ENCODE data around the gene LRRC7.

LRRC7 gene

DNA sequence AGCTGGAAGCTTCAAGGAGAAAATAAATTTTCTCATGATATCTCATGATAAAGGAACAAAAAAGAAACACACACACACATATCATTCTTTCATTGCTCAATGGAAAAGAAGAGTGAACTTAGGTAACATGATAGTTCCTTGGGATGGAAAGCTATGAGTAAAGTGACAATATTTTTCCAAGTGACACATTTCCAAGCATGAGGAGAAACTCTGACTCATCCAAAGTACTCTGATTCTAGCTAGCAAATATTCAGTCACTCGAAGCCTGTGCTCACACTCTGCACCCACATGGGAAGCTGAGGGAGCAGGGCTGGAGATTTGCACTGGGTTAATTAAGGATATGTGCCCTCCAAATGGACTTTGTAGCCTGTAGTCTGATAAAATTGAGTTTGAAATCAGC lies 415.3 kb downstream of the LRRC7 start:
- Histone ChIP-seq H3K36me3 (ENCODE audit: control insufficient read depth, insufficient read depth, low read length) (no peaks in the 10 kb centered on the region), H3K27me3 (ENCODE audit: control insufficient read depth, insufficient read depth, low read length, poor library complexity, severe bottlenecking) (no peaks in the 10 kb centered on the region), H3K27ac (ENCODE audit: insufficient read depth, low read depth, low read length, poor library complexity, severe bottlenecking) (no peak overlapping the region), H3K4me1 (ENCODE audit: control insufficient read depth, insufficient read depth, low read length) (no peaks in the 10 kb centered on the region), H3K4me3 (ENCODE audit: insufficient read depth, low read depth, low read length) (no peak overlapping the region), H3K9me3 (ENCODE audit: control insufficient read depth, low read length) (no peaks in the 10 kb centered on the region)
- WGBS, 2 experiments, result 78 to 95% methylated on average over 1 of the region's 1 CpG

GRCh38 chr1:69985376-69985775 lies 417.7 kb downstream of the LRRC7 start:
- H3K4me1 ChIP-seq (ENCODE audit: control insufficient read depth, insufficient read depth, low read length), result no peaks in the 10 kb centered on the region
- no peaks in the 10 kb centered on the region for H3K9me3 ChIP-seq (ENCODE audit: control insufficient read depth, low read length)
- no peaks in the 10 kb centered on the region for H3K36me3 ChIP-seq (ENCODE audit: control insufficient read depth, insufficient read depth, low read length)
- H3K4me3 ChIP-seq (ENCODE audit: insufficient read depth, low read depth, low read length), result no peak overlapping the region
- WGBS, 2 experiments, result 88 to 92% methylated on average over 1 of the region's 1 CpG
- no peak overlapping the region for H3K27ac ChIP-seq (ENCODE audit: insufficient read depth, low read depth, low read length, poor library complexity, severe bottlenecking)
- no peaks in the 10 kb centered on the region for H3K27me3 ChIP-seq (ENCODE audit: control insufficient read depth, insufficient read depth, low read length, poor library complexity, severe bottlenecking)

DNA sequence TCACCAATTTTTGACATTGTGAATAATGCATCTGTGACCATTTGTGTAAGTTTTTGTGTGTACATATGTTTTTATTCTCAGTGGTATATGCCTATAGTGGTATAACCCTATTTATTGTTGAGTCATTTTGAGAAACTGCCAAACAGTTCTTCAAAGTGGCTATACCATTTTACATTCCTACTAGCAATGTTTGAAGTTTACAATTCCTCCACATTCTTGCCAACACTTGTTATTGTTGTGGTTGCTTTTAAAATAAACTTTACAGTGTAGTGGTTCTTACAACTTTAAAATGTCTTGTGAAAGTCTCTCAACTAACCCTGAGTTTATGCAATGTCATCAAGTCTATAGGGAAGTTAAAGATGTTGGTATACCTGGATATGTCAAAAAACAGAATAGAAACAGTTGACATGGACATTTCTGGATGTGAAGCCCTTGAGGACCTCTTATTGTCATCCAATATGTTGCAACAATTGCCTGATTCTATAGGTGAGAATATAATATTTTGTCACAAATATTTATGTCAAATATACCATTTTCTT lies 418.2 kb downstream of the LRRC7 start:
- Histone ChIP-seq H3K9me3 (ENCODE audit: control insufficient read depth, low read length) (no peaks in the 10 kb centered on the region), H3K27ac (ENCODE audit: insufficient read depth, low read depth, low read length, poor library complexity, severe bottlenecking) (no peak overlapping the region), H3K4me1 (ENCODE audit: control insufficient read depth, insufficient read depth, low read length) (no peaks in the 10 kb centered on the region), H3K27me3 (ENCODE audit: control insufficient read depth, insufficient read depth, low read length, poor library complexity, severe bottlenecking) (no peaks in the 10 kb centered on the region), H3K36me3 (ENCODE audit: control insufficient read depth, insufficient read depth, low read length) (no peaks in the 10 kb centered on the region), H3K4me3 (ENCODE audit: insufficient read depth, low read depth, low read length) (no peak overlapping the region)

GRCh38 chr1:69987881-69988280 lies 420.2 kb downstream of the LRRC7 start:
- H3K36me3 ChIP-seq (ENCODE audit: control insufficient read depth, insufficient read depth, low read length), result no peaks in the 10 kb centered on the region
- 90 to 91% methylated on average over 1 of the region's 1 CpG for WGBS, 2 experiments
- H3K4me1 ChIP-seq (ENCODE audit: control insufficient read depth, insufficient read depth, low read length), result no peaks in the 10 kb centered on the region
- H3K27ac ChIP-seq (ENCODE audit: insufficient read depth, low read depth, low read length, poor library complexity, severe bottlenecking), result no peak overlapping the region
- H3K9me3 ChIP-seq (ENCODE audit: control insufficient read depth, low read length), result no peaks in the 10 kb centered on the region
- no peaks in the 10 kb centered on the region for H3K27me3 ChIP-seq (ENCODE audit: control insufficient read depth, insufficient read depth, low read length, poor library complexity, severe bottlenecking)
- no peak overlapping the region for H3K4me3 ChIP-seq (ENCODE audit: insufficient read depth, low read depth, low read length)

DNA sequence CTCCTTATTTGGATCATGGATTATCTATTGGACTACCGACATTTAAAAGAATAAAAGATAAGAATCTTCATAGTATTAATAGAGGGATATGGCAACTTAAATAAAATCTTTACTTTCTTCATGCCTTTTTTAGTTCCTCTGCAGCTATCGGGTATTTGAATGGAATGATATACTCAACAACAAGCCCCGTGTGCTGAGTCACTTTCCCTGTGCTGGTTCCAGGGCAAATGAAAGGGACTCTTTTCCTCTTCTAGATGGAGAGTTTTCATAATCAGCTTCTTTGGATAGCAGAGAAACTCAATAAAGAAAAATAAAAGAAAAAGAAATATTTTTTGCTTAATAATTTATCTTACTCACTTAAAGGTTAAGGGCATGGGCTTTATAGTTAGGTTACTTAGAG lies 423.9 kb downstream of the LRRC7 start:
- Histone ChIP-seq H3K27ac (ENCODE audit: insufficient read depth, low read depth, low read length, poor library complexity, severe bottlenecking) (no peak overlapping the region), H3K4me1 (ENCODE audit: control insufficient read depth, insufficient read depth, low read length) (no peaks in the 10 kb centered on the region), H3K27me3 (ENCODE audit: control insufficient read depth, insufficient read depth, low read length, poor library complexity, severe bottlenecking) (no peaks in the 10 kb centered on the region), H3K4me3 (ENCODE audit: insufficient read depth, low read depth, low read length) (no peak overlapping the region), H3K36me3 (ENCODE audit: control insufficient read depth, insufficient read depth, low read length) (no peaks in the 10 kb centered on the region), H3K9me3 (ENCODE audit: control insufficient read depth, low read length) (no peaks in the 10 kb centered on the region)
- 88 to 100% methylated on average over 2 of the region's 3 CpGs for WGBS, 2 experiments

DNA sequence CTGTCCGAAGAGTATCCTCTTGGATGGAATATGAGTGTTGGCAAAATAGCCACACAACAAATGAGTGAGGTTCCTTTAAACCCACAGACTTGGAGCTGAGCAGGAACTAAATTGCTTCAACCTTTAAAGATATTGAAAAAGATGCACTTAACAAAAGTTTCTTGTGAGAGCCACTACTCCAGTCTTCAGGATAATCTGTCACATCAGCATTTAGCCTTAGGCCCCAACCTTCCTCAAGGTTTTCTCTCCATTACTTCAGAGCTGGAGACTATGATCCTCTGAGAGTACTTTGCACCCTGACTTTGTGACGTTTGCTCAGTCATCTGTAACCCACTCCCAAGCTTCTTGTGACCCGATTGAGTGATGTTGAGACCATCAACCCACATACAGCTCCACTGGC lies 424.9 kb downstream of the LRRC7 start:
- Histone ChIP-seq H3K9me3 (ENCODE audit: control insufficient read depth, low read length) (no peaks in the 10 kb centered on the region), H3K36me3 (ENCODE audit: control insufficient read depth, insufficient read depth, low read length) (no peaks in the 10 kb centered on the region), H3K4me1 (ENCODE audit: control insufficient read depth, insufficient read depth, low read length) (no peaks in the 10 kb centered on the region), H3K27me3 (ENCODE audit: control insufficient read depth, insufficient read depth, low read length, poor library complexity, severe bottlenecking) (no peaks in the 10 kb centered on the region), H3K4me3 (ENCODE audit: insufficient read depth, low read depth, low read length) (no peak overlapping the region), H3K27ac (ENCODE audit: insufficient read depth, low read depth, low read length, poor library complexity, severe bottlenecking) (no peak overlapping the region)
- WGBS, 2 experiments, result 84 to 87% methylated on average over 3 of the region's 3 CpGs

DNA sequence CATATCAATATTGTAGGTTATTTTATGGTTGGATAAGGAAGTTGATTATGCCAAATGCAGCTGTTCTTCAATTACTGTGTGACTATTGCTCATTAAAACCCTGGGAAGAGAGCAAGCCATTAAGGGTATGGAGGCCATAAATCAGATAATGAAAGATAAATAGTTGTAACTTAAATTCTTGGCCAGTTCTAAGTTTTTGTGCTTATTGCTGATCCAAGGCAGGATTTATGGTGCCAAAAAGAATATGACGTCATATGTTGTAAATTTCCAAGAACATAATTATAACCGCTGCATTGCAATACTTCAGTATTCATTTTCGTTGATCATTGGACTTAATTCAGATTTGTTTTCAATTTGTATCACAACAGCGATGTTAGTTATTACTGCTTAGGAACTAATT lies 426.1 kb downstream of the LRRC7 start:
- H3K27me3 ChIP-seq (ENCODE audit: control insufficient read depth, insufficient read depth, low read length, poor library complexity, severe bottlenecking), result no peaks in the 10 kb centered on the region
- H3K27ac ChIP-seq (ENCODE audit: insufficient read depth, low read depth, low read length, poor library complexity, severe bottlenecking), result no peak overlapping the region
- no peaks in the 10 kb centered on the region for H3K4me1 ChIP-seq (ENCODE audit: control insufficient read depth, insufficient read depth, low read length)
- H3K9me3 ChIP-seq (ENCODE audit: control insufficient read depth, low read length), result no peaks in the 10 kb centered on the region
- no peaks in the 10 kb centered on the region for H3K36me3 ChIP-seq (ENCODE audit: control insufficient read depth, insufficient read depth, low read length)
- H3K4me3 ChIP-seq (ENCODE audit: insufficient read depth, low read depth, low read length), result no peak overlapping the region
- 94 to 98% methylated on average over 4 of the region's 4 CpGs for WGBS, 2 experiments

- H3K9me3 ChIP-seq (ENCODE audit: control insufficient read depth, low read length), result no peaks in the 10 kb centered on the region
- no peaks in the 10 kb centered on the region for H3K27me3 ChIP-seq (ENCODE audit: control insufficient read depth, insufficient read depth, low read length, poor library complexity, severe bottlenecking)
- WGBS, 2 experiments, result 80% methylated on average over 1 of the region's 1 CpG; no CpG with 5 or more reads in 1 of the 2 experiments
- H3K4me1 ChIP-seq (ENCODE audit: control insufficient read depth, insufficient read depth, low read length), result no peaks in the 10 kb centered on the region
- H3K4me3 ChIP-seq (ENCODE audit: insufficient read depth, low read depth, low read length), result no peak overlapping the region
- H3K36me3 ChIP-seq (ENCODE audit: control insufficient read depth, insufficient read depth, low read length), result no peaks in the 10 kb centered on the region
- H3K27ac ChIP-seq (ENCODE audit: insufficient read depth, low read depth, low read length, poor library complexity, severe bottlenecking), result no peak overlapping the region
These were observed 426.5 kb downstream of the LRRC7 start for GRCh38 chr1:69994241-69994640.

DNA sequence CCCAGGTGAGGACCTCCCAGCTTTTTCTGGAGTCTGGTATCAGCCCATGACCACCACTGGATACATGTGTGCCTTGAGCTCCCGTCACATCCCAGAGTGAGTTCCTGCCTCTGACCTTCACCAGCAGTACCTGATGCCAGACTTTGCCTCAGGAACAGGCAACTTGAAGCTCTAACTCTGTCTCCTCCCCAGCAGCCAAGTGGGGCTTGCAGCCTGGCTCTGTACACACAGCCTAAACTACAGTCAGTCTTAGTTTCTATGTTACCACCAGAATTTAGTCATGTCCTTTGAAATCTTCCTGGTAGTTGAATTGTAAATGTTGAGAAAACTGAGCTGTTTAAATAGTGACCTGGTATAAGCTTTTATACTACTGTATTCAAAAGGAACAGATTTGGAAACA lies 431.1 kb downstream of the LRRC7 start:
- Histone ChIP-seq H3K27ac (ENCODE audit: insufficient read depth, low read depth, low read length, poor library complexity, severe bottlenecking) (no peak overlapping the region), H3K4me1 (ENCODE audit: control insufficient read depth, insufficient read depth, low read length) (no peaks in the 10 kb centered on the region), H3K27me3 (ENCODE audit: control insufficient read depth, insufficient read depth, low read length, poor library complexity, severe bottlenecking) (no peaks in the 10 kb centered on the region), H3K4me3 (ENCODE audit: insufficient read depth, low read depth, low read length) (no peak overlapping the region), H3K9me3 (ENCODE audit: control insufficient read depth, low read length) (no peaks in the 10 kb centered on the region), H3K36me3 (ENCODE audit: control insufficient read depth, insufficient read depth, low read length) (no peaks in the 10 kb centered on the region)
- WGBS, 2 experiments, result 88 to 92% methylated on average over 1 of the region's 1 CpG

DNA sequence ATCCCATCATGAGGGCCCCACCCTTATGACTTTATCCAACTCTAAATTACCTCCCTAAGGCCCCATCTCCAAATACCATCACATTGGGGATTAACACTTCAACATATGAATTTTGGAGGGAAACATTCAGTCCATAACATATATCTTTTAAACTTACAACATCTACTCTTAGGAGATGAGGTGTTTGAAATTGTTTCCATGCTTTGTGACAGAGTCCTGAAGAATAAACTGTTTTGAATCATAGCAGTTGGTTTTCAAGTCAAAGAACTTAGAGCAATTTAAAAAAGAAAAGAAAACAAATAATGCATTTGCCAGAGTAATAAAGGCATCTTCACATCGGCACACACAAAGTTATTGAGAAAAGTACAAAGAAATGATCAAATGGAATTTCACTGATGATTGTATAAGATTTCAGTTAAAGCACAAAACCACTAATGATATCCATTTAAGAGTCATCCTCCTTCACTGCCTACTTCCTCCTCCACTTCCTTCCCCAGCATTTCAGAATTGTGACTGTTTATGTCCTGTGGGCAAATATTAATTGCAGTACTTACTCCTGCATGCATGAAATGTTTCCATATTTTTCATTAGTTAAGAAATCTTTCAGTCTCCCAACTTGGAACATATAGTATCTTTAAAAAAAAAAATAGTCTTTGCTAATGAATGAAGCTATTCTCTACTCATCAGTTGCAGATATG lies 435.6 kb downstream of the LRRC7 start:
- WGBS, 2 experiments, result 100% methylated on average over 1 of the region's 1 CpG; no CpG with 5 or more reads in 1 of the 2 experiments
- no peak overlapping the region for H3K27ac ChIP-seq (ENCODE audit: insufficient read depth, low read depth, low read length, poor library complexity, severe bottlenecking)
- peaks cover 2% of the 10 kb centered on the region for H3K4me1 ChIP-seq (ENCODE audit: control insufficient read depth, insufficient read depth, low read length)
- H3K36me3 ChIP-seq (ENCODE audit: control insufficient read depth, insufficient read depth, low read length), result no peaks in the 10 kb centered on the region
- no peaks in the 10 kb centered on the region for H3K27me3 ChIP-seq (ENCODE audit: control insufficient read depth, insufficient read depth, low read length, poor library complexity, severe bottlenecking)
- no peaks in the 10 kb centered on the region for H3K9me3 ChIP-seq (ENCODE audit: control insufficient read depth, low read length)
- H3K4me3 ChIP-seq (ENCODE audit: insufficient read depth, low read depth, low read length), result no peak overlapping the region
